ENCODE measurements around the gene ABCG2.

Gene ABCG2

GRCh38 chr4:88043001-88043400, 115.4 kb downstream of the ABCG2 start:
- ChIA-PET POLR2A (no interaction called here), CTCF (no interaction called here)
- DNase-seq (ENCODE audit: extremely low spot score) = no peak
- TF ChIP-seq TARDBP (IDR thresholded peaks at IDR 0.05) (no peak), FOXA1 (IDR thresholded peaks at IDR 0.05) (no peak), ZNF384 (IDR thresholded peaks at IDR 0.05) (no peak), SP1 (IDR thresholded peaks at IDR 0.05) (no peak), BHLHE40 (IDR thresholded peaks at IDR 0.05; ENCODE audit: borderline replicate concordance) (no peak), LEF1 (IDR thresholded peaks at IDR 0.05; ENCODE audit: borderline replicate concordance) (no peak), L3MBTL2 (conservative IDR thresholded peaks at IDR 0.05) (no peak), FOXM1 (IDR thresholded peaks at IDR 0.05; ENCODE audit: borderline replicate concordance) (no peak), CTBP1 (IDR thresholded peaks at IDR 0.05; ENCODE audit: borderline replicate concordance) (no peak)
- TF ChIP-seq, protein P1, sequence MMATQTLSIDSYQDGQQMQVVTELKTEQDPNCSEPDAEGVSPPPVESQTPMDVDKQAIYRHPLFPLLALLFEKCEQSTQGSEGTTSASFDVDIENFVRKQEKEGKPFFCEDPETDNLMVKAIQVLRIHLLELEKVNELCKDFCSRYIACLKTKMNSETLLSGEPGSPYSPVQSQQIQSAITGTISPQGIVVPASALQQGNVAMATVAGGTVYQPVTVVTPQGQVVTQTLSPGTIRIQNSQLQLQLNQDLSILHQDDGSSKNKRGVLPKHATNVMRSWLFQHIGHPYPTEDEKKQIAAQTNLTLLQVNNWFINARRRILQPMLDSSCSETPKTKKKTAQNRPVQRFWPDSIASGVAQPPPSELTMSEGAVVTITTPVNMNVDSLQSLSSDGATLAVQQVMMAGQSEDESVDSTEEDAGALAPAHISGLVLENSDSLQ (IDR thresholded peaks at IDR 0.05) = no peak

DNA sequence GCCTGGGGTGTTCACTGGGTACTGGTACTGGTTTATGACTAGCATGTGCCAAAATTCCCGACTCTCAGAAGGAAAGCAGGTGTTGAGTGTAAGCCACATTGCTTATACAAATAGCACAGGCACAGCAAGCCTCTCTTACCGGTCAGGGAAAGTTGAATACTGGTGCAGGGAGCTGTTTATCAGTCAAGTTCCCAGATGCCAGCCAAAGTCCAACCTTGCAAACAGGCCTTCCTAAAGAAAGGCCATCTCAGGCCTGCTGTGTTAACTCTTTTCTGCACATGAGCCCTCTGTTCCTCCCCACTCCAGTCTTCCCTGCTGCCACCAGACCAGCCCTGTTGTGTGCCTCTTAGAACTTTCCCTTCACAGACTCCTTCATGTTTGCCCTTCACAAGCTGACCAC, 116.8 kb downstream of the ABCG2 start:
- no peak for TF ChIP-seq NFRKB (IDR thresholded peaks at IDR 0.05)
- no peak for TF ChIP-seq LEF1 (IDR thresholded peaks at IDR 0.05; ENCODE audit: borderline replicate concordance)
- TF ChIP-seq ZNF384 (IDR thresholded peaks at IDR 0.05) = no peak
- TF ChIP-seq SUZ12 (IDR thresholded peaks at IDR 0.05) = no peak
- no peak for TF ChIP-seq FOXK2 (IDR thresholded peaks at IDR 0.05)
- TF ChIP-seq SP1 (IDR thresholded peaks at IDR 0.05) = no peak
- no peak for TF ChIP-seq L3MBTL2 (conservative IDR thresholded peaks at IDR 0.05)
- TF ChIP-seq, protein P1 (IDR thresholded peaks at IDR 0.05) = no peak
- TF ChIP-seq FOXA1 (IDR thresholded peaks at IDR 0.05) = no peak
- no peak for TF ChIP-seq ARNT (IDR thresholded peaks at IDR 0.05)
- no peak for TF ChIP-seq FOXM1 (IDR thresholded peaks at IDR 0.05; ENCODE audit: borderline replicate concordance)
- TF ChIP-seq ELF4 (IDR thresholded peaks at IDR 0.05) = no peak
- TF ChIP-seq CTBP1 (IDR thresholded peaks at IDR 0.05; ENCODE audit: borderline replicate concordance) = no peak
- TF ChIP-seq HDGF (IDR thresholded peaks at IDR 0.05; ENCODE audit: borderline replicate concordance) = no peak
- TF ChIP-seq TARDBP (IDR thresholded peaks at IDR 0.05) = no peak
- TF ChIP-seq BHLHE40 (IDR thresholded peaks at IDR 0.05; ENCODE audit: borderline replicate concordance) = no peak
- ChIA-PET CTCF (no interaction called here), POLR2A (no interaction called here)
- no peak for DNase-seq (ENCODE audit: extremely low spot score)

GRCh38 chr4:88040707-88041106, 117.7 kb downstream of the ABCG2 start:
- CTCF ChIA-PET = no interaction called here
- POLR2A ChIA-PET = no interaction called here
- DNase-seq (ENCODE audit: extremely low spot score) = no peak
- TF ChIP-seq SUZ12 (IDR thresholded peaks at IDR 0.05) = no peak
- TF ChIP-seq, protein P1 (IDR thresholded peaks at IDR 0.05) = no peak
- no peak for TF ChIP-seq HDGF (IDR thresholded peaks at IDR 0.05; ENCODE audit: borderline replicate concordance)
- no peak for TF ChIP-seq CTBP1 (IDR thresholded peaks at IDR 0.05; ENCODE audit: borderline replicate concordance)
- no peak for TF ChIP-seq NFRKB (IDR thresholded peaks at IDR 0.05)
- TF ChIP-seq FOXM1 (IDR thresholded peaks at IDR 0.05; ENCODE audit: borderline replicate concordance) = no peak
- TF ChIP-seq SP1 (IDR thresholded peaks at IDR 0.05) = no peak
- TF ChIP-seq L3MBTL2 (conservative IDR thresholded peaks at IDR 0.05) = no peak
- no peak for TF ChIP-seq BHLHE40 (IDR thresholded peaks at IDR 0.05; ENCODE audit: borderline replicate concordance)
- no peak for TF ChIP-seq FOXK2 (IDR thresholded peaks at IDR 0.05)
- TF ChIP-seq ELF4 (IDR thresholded peaks at IDR 0.05) = no peak
- no peak for TF ChIP-seq LEF1 (IDR thresholded peaks at IDR 0.05; ENCODE audit: borderline replicate concordance)
- TF ChIP-seq TARDBP (IDR thresholded peaks at IDR 0.05) = no peak
- TF ChIP-seq FOXA1 (IDR thresholded peaks at IDR 0.05) = no peak
- TF ChIP-seq ZNF384 (IDR thresholded peaks at IDR 0.05) = no peak
- TF ChIP-seq ARNT (IDR thresholded peaks at IDR 0.05) = no peak

Data from HEK293T (cell line).